Neural progenitor cell (in vitro differentiated cells): Measurements from ENCODE around the gene USP36. TPM values are rescaled to one million over a fixed set of nuclear protein-coding genes. Genes with fewer than 3 reads are reported as not detected.

Experiments used
- DNase-seq: peaks from one replicate; pipeline ENCODE4 v3.0.0-alpha.2; 2016; ENCODE audit warnings: low spot score
- H2AFZ ChIP-seq: fragments of 200-600 bp; sonication (generic); replicated peaks from 2 replicates; pipeline ENCODE4 v1.6.1; 2016; ENCODE audit warnings: antibody characterized with exemption
- H3F3A ChIP-seq: fragments of 200-600 bp; sonication (generic); 2 replicates; pipeline ENCODE4 v1.6.1; 2016; ENCODE audit warnings: antibody characterized with exemption, low read depth
- H3K27ac ChIP-seq: fragments of 200-600 bp; sonication (generic); 2 replicates; pipeline ENCODE4 v1.5.1; 2016; ENCODE audit warnings: mild to moderate bottlenecking
- H3K27me3 ChIP-seq: fragments of 200-600 bp; sonication (generic); 2 replicates; pipeline ENCODE4 v1.6.1; 2016; ENCODE audit warnings: mild to moderate bottlenecking, moderate library complexity
- H3K36me3 ChIP-seq: fragments of 200-600 bp; sonication (generic); 2 replicates; pipeline ENCODE4 v1.5.1; 2016
- H3K4me1 ChIP-seq: fragments of 200-600 bp; sonication (generic); 2 replicates; pipeline ENCODE4 v1.6.1; 2016; ENCODE audit warnings: mixed run types
- H3K4me2 ChIP-seq: fragments of 200-600 bp; sonication (generic); 2 replicates; pipeline ENCODE4 v1.6.1; 2016
- H3K4me3 ChIP-seq: fragments of 200-600 bp; sonication (generic); 2 replicates; pipeline ENCODE4 v1.5.1; 2016
- H3K79me2 ChIP-seq: fragments of 200-600 bp; sonication (generic); 2 replicates; pipeline ENCODE4 v1.6.1; 2016; ENCODE audit warnings: low read depth
- H3K9ac ChIP-seq: fragments of 200-600 bp; sonication (generic); 2 replicates; pipeline ENCODE4 v1.6.1; 2016
- H3K9me3 ChIP-seq: fragments of 200-600 bp; sonication (generic); 2 replicates; pipeline ENCODE4 v1.5.1; 2016; ENCODE audit warnings: low read depth
- H4K20me1 ChIP-seq: fragments of 200-600 bp; sonication (generic); 2 replicates; pipeline ENCODE4 v1.6.1; 2016; ENCODE audit warnings: low read depth
- H3K27ac Mint-ChIP-seq: 3 replicates; pipeline ENCODE4 v1.8.0; 2021; ENCODE audit warnings: mixed read lengths
- H3K27me3 Mint-ChIP-seq: 2 replicates; pipeline ENCODE4 v1.8.0; 2022; ENCODE audit warnings: low read depth, mild to moderate bottlenecking, inconsistent platforms, moderate library complexity, mixed read lengths; ENCODE audit not compliant: insufficient read depth
- H3K36me3 Mint-ChIP-seq: 3 replicates; pipeline ENCODE4 v1.8.0; 2021; ENCODE audit warnings: mixed read lengths
- H3K4me1 Mint-ChIP-seq: 3 replicates; pipeline ENCODE4 v1.8.0; 2021; ENCODE audit warnings: mixed read lengths
- H3K4me3 Mint-ChIP-seq: 3 replicates; pipeline ENCODE4 v1.8.0; 2021; ENCODE audit warnings: mild to moderate bottlenecking, moderate library complexity, mixed read lengths
- H3K9me3 Mint-ChIP-seq: 3 replicates; pipeline ENCODE4 v1.8.0; 2020; ENCODE audit warnings: mixed read lengths
- CTCF ChIP-seq: fragments of 200-600 bp; sonication (generic); IDR thresholded peaks from 2 replicates; pipeline ENCODE4 v1.5.1; 2017; ENCODE audit warnings: antibody characterized with exemption, mild to moderate bottlenecking
- EZH2 ChIP-seq: fragments of 200-600 bp; sonication (generic); IDR thresholded peaks from 2 replicates; pipeline ENCODE4 v1.6.1; 2017; ENCODE audit warnings: antibody characterized with exemption, mild to moderate bottlenecking, moderate library complexity
- EZH2phosphoT487 ChIP-seq: fragments of 200-600 bp; sonication (generic); IDR thresholded peaks from 2 replicates; pipeline ENCODE4 v1.6.1; 2017; ENCODE audit warnings: antibody characterized with exemption
- total RNA-seq: library from RNA; depleted of rRNA; stranded (reverse); fragments of >200 nt; gene quantifications from 2 replicates; pipeline ENCODE4 v1.2.3, GENCODE V29; 2015; ENCODE audit warnings: low replicate concordance

USP36 gene
- total RNA-seq, 1 donor from 2014 or later: 16.6 TPM

DNA sequence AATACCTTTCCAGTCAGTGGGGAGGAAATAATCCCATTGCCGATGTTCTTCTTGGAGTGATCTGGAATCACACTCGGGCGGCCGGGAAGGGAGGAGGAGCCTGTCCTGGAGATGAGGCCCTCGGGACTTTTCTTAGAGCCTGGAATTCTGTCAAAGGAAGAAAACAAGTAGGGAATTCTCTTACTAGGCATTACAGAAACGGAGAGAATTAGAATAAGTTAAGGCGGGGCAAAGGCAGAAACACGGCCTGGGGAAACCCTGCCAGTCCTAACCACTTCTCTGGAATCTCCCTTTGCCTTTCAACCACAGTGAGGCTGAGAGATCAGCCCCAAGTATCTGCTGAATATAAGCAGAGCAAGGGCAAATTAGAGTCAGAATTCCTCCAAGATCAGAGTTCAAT is 27.8 kb downstream of the USP36 start:
- no peak overlapping the region for H3K27ac Mint-ChIP-seq
- no peak overlapping the region for H3K4me2 ChIP-seq
- no peak for TF ChIP-seq EZH2
- TF ChIP-seq CTCF: no peak
- no peak for TF ChIP-seq EZH2phosphoT487
- no peak overlapping the region for H3K27ac ChIP-seq
- H3K9me3 Mint-ChIP-seq: no peaks in the 10 kb centered on the region
- H3K36me3 ChIP-seq: peaks cover 13% of the 10 kb centered on the region
- no peaks in the 10 kb centered on the region for H3F3A ChIP-seq
- H4K20me1 ChIP-seq: no peaks in the 10 kb centered on the region
- DNase-seq: no peak
- no peak overlapping the region for H3K4me3 Mint-ChIP-seq
- peaks cover 25% of the 10 kb centered on the region for H3K36me3 Mint-ChIP-seq
- H3K79me2 ChIP-seq: no peaks in the 10 kb centered on the region
- no peak overlapping the region for H3K4me3 ChIP-seq
- H3K4me1 Mint-ChIP-seq: no peaks in the 10 kb centered on the region
- H3K4me1 ChIP-seq: no peaks in the 10 kb centered on the region
- H2AFZ ChIP-seq: no peak overlapping the region
- H3K27me3 ChIP-seq: no peaks in the 10 kb centered on the region
- H3K9me3 ChIP-seq: no peaks in the 10 kb centered on the region
- H3K27me3 Mint-ChIP-seq: peaks cover 2% of the 10 kb centered on the region
- H3K9ac ChIP-seq: no peak overlapping the region

GRCh38 chr17:78808163-78808562 is 32.5 kb downstream of the USP36 start:
- no peaks in the 10 kb centered on the region for H3F3A ChIP-seq
- H4K20me1 ChIP-seq: no peaks in the 10 kb centered on the region
- H3K4me1 ChIP-seq: no peaks in the 10 kb centered on the region
- H3K4me3 ChIP-seq: no peak overlapping the region
- H3K36me3 Mint-ChIP-seq: peaks cover 17% of the 10 kb centered on the region
- no peak overlapping the region for H3K4me3 Mint-ChIP-seq
- no peaks in the 10 kb centered on the region for H3K79me2 ChIP-seq
- H3K36me3 ChIP-seq: peaks cover 7% of the 10 kb centered on the region
- no peak overlapping the region for H3K9ac ChIP-seq
- TF ChIP-seq EZH2 (no peak), CTCF (no peak), EZH2phosphoT487 (no peak)
- no peaks in the 10 kb centered on the region for H3K9me3 Mint-ChIP-seq
- no peak overlapping the region for H2AFZ ChIP-seq
- H3K9me3 ChIP-seq: no peaks in the 10 kb centered on the region
- H3K27ac ChIP-seq: no peak overlapping the region
- no peak overlapping the region for H3K4me2 ChIP-seq
- no peak for DNase-seq
- no peaks in the 10 kb centered on the region for H3K4me1 Mint-ChIP-seq
- peaks cover 2% of the 10 kb centered on the region for H3K27me3 Mint-ChIP-seq
- H3K27ac Mint-ChIP-seq: no peak overlapping the region
- no peaks in the 10 kb centered on the region for H3K27me3 ChIP-seq

- H3K27ac ChIP-seq: no peak overlapping the region
- peaks cover 21% of the 10 kb centered on the region for H3K36me3 Mint-ChIP-seq
- no peak for DNase-seq
- H3K36me3 ChIP-seq: peaks cover 7% of the 10 kb centered on the region
- no peaks in the 10 kb centered on the region for H3K79me2 ChIP-seq
- no peaks in the 10 kb centered on the region for H3K9me3 Mint-ChIP-seq
- H4K20me1 ChIP-seq: no peaks in the 10 kb centered on the region
- H3K4me1 Mint-ChIP-seq: no peaks in the 10 kb centered on the region
- TF ChIP-seq EZH2phosphoT487 (no peak), CTCF (no peak), EZH2 (no peak)
- no peak overlapping the region for H3K4me3 ChIP-seq
- peaks cover 2% of the 10 kb centered on the region for H3K27me3 Mint-ChIP-seq
- H3K4me3 Mint-ChIP-seq: no peak overlapping the region
- H3F3A ChIP-seq: no peaks in the 10 kb centered on the region
- H3K9ac ChIP-seq: no peak overlapping the region
- H3K27me3 ChIP-seq: no peaks in the 10 kb centered on the region
- no peaks in the 10 kb centered on the region for H3K4me1 ChIP-seq
- H3K9me3 ChIP-seq: no peaks in the 10 kb centered on the region
- no peak overlapping the region for H2AFZ ChIP-seq
- H3K4me2 ChIP-seq: no peak overlapping the region
- no peak overlapping the region for H3K27ac Mint-ChIP-seq
Observed at GRCh38 chr17:78806451-78806850, 34.2 kb downstream of the USP36 start.

GRCh38 chr17:78805301-78805700 is 35.3 kb downstream of the USP36 start:
- Mint-ChIP-seq H3K36me3 (peaks cover 22% of the 10 kb centered on the region), H3K27me3 (peaks cover 1% of the 10 kb centered on the region), H3K27ac (no peak overlapping the region), H3K4me1 (no peaks in the 10 kb centered on the region), H3K4me3 (no peak overlapping the region), H3K9me3 (no peaks in the 10 kb centered on the region)
- H3K4me2 ChIP-seq: no peak overlapping the region
- no peaks in the 10 kb centered on the region for H3K4me1 ChIP-seq
- no peaks in the 10 kb centered on the region for H3K9me3 ChIP-seq
- peaks cover 7% of the 10 kb centered on the region for H3K36me3 ChIP-seq
- no peak overlapping the region for H3K27ac ChIP-seq
- no peak overlapping the region for H3K4me3 ChIP-seq
- H3F3A ChIP-seq: no peaks in the 10 kb centered on the region
- no peak for DNase-seq
- H2AFZ ChIP-seq: no peak overlapping the region
- H3K27me3 ChIP-seq: no peaks in the 10 kb centered on the region
- TF ChIP-seq EZH2phosphoT487: no peak
- TF ChIP-seq CTCF: no peak
- no peak for TF ChIP-seq EZH2
- H3K79me2 ChIP-seq: no peaks in the 10 kb centered on the region
- H4K20me1 ChIP-seq: no peaks in the 10 kb centered on the region
- no peak overlapping the region for H3K9ac ChIP-seq
